Activated CD8-positive, alpha-beta memory T cell treated with anti-CD3 and anti-CD28 coated beads for 24 hours (primary cell): ENCODE measurements around the gene PMM2.
A peak's percentile ranks its signal among the peaks of the same experiment; 100 is the strongest.

ENCODE experiments used
- DNase-seq: peaks from one replicate; pipeline ENCODE4 v3.0.0-alpha.2; 2020

PMM2 gene

GRCh38 chr16:8853611-8854010 lies 56.0 kb downstream of the PMM2 start:
- DNase-seq, result no peak

- no peak for DNase-seq
These were observed 56.8 kb downstream of the PMM2 start for GRCh38 chr16:8854298-8854948.

- no peak for DNase-seq
These were observed 57.6 kb downstream of the PMM2 start for GRCh38 chr16:8855051-8855786.

GRCh38 chr16:8855972-8856371 lies 58.3 kb downstream of the PMM2 start:
- DNase-seq, result no peak

DNA sequence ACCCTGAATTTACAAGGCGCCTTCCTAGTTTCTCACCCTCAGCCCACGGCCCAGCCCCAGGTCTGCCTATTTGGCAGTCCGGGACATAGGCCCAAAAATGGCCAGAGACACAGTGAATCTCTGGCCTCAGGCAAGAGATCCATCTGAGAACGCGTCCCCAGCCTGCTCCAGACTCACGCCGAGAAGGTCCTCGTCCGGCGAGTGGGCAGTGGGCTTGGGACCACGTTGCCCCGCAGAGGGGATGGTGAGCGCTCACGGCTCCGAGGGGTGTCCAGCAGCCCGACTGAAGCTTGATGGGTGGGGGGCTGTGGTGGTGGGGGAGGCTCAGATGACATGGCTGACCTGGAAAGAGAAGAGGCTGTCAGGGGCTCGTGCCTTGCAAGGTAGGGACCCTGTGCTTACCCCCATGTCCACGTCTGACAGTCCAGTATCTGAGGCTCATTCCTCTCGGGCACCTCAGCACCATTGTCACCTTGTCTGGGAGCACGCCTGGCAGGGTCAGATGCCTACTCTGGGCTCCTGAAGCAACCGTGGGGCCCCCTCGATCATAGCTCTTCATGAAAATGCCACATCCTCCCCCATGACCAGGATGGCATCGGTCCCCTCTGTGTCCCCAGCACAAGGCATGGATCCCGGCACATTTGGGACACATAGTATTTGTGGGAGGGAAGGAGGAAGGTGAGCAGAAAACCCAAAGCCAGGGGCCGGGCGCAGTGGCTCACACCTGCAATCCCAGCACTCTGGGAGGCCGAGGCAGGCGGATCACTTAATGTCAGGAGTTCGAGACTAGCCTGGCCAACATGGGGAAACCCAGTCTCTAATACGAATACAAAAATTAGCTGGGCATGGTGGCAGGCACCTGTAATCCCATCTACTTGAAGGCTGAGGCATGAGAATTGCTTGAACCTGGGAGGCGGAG lies 61.6 kb downstream of the PMM2 start:
- DNase-seq, result no peak

- no peak for DNase-seq
These were observed 62.6 kb downstream of the PMM2 start for GRCh38 chr16:8859913-8860881.

DNA sequence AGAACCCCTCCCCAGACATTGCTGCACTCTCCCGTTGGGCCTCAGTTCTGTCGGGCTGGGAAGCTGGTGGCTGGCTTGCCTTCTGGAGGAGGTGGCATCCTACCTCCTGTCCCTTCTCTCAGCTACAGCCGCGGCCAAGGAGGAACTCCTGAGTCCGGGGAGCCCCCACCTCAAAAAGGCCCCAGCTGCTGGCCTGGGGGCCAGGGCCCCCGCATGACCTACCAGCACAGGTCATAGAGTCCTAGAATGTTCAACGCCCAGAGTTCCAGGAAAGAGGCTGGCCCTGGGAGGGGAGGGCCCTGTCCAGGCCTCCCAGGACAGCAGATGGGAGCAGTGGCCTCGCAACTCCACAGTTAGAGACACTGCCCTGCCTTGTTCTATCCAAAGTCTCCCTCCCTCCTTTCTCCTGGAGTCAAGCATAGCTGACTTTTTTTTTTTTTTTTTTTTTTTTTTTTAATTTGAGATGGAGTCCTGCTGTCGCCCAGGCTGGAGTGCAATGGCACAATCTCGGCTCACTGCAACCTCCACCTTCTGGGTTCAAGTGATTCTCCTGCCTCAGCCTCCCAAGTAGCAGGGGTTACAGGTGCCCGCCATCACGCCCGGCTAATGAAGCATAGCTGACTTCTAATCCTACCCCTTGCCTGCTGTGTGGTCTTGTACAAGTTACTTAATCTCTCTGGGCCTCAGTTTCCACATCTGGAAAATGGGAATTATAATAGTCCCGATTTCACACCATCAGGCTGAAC lies 64.1 kb downstream of the PMM2 start:
- no peak for DNase-seq

- DNase-seq, result no peak
These were observed 64.9 kb downstream of the PMM2 start for GRCh38 chr16:8862309-8863130.

GRCh38 chr16:8863594-8864424 lies 66.2 kb downstream of the PMM2 start:
- DNase-seq, result no peak

GRCh38 chr16:8864480-8865110 lies 67.0 kb downstream of the PMM2 start:
- no peak for DNase-seq

DNA sequence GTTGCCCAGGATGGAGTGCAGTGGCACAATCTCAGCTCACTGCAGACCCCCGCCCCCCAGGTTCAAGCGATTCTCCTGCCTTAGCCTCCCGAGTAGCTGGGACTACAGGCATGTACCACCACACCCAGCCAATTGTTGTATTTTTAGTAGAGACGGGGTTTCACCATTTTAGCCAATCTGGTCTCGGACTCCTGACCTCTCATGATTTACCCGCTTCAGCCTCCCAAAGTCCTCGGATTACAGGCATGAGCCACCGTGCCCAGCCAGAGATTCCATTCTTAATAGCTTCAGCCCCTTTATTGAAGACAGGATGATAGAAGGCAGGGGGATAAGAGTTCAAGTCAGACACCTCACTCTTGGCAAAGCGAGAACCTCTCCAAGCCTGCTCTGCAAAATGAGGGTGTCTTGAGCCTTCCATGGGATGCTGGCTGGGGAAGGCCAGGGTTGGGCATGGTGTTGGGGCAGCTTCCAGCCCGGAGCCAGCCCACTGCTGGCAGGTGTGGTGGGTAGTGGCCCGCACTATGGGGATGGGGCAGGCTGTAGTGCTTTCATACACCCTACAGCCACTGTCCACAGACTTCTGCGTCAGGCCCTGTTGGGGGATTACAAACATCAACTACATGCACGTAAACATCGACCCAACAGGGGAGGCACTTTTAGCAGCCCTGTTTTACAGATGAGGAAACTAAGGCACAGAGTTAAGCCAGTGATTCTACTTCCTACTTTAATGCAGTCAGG lies 67.7 kb downstream of the PMM2 start:
- DNase-seq, result no peak

DNA sequence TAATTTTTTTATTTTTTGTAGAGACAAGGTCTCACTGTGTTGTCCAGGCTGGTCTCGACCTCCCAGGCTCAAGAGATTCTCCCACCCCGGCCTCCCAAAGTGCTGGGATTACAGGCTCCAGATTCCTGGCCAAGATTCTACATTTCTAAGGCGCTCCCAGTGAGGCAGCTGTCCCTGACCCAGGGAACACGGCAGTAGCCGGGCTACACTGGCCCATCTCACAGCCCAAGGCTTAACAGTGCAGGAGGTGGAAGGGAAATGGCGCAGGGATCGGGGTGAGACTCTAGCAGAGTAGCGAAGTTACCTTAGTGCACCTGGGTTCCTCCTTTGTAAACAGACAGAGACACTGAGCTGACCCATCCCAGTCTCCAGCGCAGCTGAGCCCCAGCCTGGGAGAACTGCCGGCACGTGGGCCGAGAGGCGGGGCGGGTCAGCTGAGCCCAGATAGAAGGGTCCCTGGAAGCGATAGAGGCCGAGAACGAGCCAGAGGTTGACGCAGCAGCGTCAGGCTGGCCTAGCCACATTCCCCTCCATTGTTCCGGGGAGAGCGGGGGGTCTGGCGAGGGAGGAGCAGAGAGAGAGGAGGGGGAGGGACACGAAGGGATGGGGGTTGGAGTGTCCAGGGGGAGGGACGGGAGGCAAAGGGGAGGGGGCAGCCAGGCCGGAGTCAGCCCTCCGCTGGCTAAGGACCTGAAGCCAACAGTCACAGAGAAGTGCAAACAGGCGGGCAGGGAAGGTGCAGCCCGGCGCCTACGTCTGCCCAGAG lies 68.7 kb downstream of the PMM2 start:
- no peak for DNase-seq

DNA sequence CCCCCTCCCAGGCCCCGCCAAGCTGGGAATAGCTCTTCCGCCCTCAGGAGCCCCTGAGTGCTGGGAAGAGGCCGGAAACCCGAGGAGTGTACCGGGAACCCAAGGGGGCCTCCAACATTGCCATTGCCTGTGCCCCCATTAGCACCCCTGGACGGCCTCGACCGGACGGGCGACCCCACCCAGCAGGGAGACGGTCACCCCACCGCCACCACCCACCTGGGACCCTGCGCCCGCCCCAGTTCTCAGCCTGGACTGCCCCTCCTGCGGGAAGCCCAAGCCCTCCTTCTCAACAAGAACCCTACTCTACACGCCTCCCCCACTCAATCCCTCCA lies 69.2 kb downstream of the PMM2 start:
- DNase-seq, result no peak

DNA sequence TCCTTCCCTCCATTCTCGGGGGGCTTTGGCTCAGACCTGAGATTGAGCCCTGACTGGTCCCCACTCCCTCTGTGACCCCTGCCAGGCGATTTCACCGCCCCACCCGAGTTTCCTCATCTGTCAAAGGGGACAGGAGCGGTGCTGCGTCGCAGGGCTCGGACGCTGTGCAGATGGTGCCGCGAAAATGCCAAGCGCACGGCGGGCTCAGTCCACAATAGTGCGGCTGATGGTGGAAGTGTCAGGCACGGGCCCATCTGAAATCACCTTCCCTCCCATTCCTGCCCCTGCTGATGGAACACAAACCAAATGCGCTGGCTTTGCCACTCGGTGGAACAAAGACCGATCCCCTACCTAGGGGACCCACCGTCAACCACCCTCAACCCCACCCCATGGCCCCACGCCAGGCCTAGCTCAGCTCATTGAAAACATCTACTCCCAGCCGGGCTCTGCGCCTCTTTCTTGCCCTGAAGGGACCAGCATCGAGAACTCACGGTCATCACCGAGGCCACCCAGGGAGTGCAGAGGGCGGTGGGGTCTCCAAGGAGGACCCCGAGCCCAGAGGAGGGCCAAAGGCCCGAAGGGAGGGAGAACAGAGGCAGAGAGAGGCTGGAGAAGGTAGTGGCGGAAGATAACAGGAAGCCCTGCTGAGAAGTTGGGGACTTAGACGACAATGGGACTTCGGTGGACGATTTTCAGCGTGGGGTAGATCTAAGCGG lies 69.7 kb downstream of the PMM2 start:
- peak; percentile 73 for DNase-seq

GRCh38 chr16:8867932-8868415 lies 70.3 kb downstream of the PMM2 start:
- no peak for DNase-seq

DNA sequence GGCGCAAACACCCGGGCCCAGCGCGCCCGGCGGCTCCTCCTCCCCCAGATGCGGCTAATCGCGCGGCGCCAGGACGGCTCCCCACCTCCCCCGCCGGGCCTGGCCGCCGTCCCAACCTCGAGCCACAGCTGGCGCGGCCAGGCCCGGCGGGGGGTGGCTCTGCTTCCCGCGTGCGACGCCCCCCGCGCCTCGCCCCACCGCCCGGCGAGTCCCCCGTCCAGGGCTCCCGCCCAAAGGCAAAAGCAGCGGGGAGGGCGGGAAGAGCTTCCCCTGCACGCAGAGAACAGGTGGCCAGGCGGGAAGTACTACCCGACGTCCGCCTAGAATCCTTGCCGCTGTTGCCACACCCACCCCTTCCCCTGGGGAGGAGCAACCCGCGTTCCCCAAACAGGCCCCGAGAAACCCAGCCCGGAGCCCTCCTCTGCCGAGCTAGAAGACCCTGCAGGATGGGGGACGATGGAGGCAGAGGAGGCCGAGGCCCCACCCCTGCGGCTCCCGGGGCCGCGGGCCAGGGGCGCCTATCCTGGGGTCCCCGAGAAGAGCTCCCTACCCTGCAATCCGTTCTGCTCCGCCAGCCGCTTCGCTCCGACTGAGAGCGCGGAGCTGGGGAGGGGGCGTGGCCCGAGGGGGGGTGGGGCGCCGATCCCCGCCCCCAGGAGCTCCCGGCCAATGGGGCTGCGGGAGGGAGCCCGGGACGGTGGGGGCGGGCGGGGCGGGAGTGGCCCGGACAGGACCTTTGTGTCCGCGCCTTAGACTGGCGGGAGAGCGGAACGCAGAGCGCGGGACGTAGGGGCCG lies 71.0 kb downstream of the PMM2 start, which contains the start of gene CARHSP1:
TSS of gene CARHSP1 (minus strand) at position 591 of the 796 bp plus-strand sequence. CDS start 9,678 bp downstream, outside the sequence.
- peak; percentile 91 for DNase-seq
